Activated CD4-positive, alpha-beta T cell treated with anti-CD3 and anti-CD28 coated beads for 48 hours (primary cell): ENCODE measurements around the gene ERMN.
"Not testable (repeated sequence)": the region's sequence is repeated elsewhere in the genome, so short reads cannot be mapped to it uniquely, and the experiment has no call there.

Experiments
- DNase-seq: peaks from one replicate; pipeline ENCODE4 v3.0.0-alpha.2; 2020

ERMN gene

GRCh38 chr2:157290525-157290924 lies 35.1 kb downstream of the ERMN start:
- no peak for DNase-seq

- DNase-seq, result no peak
These were observed 38.5 kb downstream of the ERMN start for GRCh38 chr2:157287160-157287559.

- DNase-seq, result no peak
These were observed 42.2 kb downstream of the ERMN start for GRCh38 chr2:157283468-157283867.

- no peak for DNase-seq
These were observed 44.3 kb downstream of the ERMN start for GRCh38 chr2:157281316-157281715.

- not testable (repeated sequence) for DNase-seq
These were observed 46.3 kb downstream of the ERMN start for GRCh38 chr2:157279311-157279710.

- no peak for DNase-seq
These were observed 53.9 kb downstream of the ERMN start for GRCh38 chr2:157271590-157272203.

GRCh38 chr2:157269922-157270321 lies 55.7 kb downstream of the ERMN start:
- no peak for DNase-seq

- DNase-seq, result no peak
These were observed 56.6 kb downstream of the ERMN start for GRCh38 chr2:157269060-157269459.
